Suppressor macrophage treated with lipopolysaccharide for 4 hours (primary cell): ENCODE measurements around the gene MAST4.

Experiments
- DNase-seq: peaks from one replicate; pipeline ENCODE4 v3.0.0-alpha.2; 2020

Gene MAST4

DNA sequence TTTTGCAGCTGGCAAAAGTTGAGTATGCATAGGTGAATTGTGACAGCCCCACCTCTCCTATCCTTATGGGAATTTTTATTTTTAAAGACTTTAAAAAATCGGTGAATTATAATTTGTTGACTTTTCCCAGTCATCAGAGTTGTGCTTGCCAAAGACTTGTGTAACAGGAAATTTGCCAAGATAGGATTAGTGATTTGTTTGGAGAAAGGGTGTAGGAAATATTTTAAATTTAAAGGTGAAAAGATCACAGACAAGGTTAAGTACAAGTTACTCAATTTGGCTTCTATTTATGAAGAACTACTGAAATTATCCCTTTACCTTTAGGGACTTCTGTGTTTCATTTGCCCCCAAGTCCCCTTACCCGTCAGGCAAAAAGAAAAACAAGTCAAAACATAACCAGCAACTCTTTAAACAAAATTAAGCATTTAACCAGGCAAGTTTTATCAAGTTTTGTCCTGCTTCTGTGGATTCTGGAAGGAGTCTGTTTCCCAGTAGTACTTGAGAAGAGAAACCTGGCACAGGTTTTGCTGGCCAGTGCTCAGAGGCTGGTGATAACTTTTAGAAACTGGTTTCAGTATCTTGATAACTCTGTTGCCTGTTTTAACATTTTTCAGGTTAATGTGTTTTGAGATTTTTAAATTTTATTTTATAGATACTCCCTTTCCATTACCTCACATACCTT lies 285.4 kb downstream of the MAST4 start:
- no peak for DNase-seq

DNA sequence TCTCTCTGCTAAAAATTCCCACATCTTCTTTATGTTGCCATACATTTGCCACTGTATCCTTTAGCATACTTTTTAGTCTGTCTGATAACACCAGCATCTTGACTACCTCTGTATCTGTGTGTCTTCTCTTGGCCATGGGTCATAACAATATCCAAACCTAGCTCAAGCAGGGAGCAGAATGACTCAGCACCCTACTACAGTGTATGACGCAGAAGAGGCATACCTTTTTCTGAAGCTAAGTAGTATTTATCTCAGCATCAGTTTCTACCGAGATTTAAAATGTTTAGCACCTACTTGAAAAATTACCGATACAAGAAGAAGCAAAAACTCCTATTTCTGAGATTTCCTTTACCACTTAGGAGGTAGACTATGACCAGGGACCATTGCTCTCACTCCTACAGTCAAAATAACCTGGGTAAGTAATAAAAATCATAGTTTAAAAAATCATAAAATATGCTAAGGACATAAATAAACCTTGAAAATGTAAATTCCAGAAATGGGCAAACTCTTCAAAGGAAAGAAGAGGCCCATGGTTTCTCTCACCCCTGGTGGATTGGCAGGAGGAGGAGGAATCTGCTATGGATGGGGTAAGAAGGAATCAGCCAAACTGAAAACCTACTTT lies 286.5 kb downstream of the MAST4 start:
- no peak for DNase-seq

DNA sequence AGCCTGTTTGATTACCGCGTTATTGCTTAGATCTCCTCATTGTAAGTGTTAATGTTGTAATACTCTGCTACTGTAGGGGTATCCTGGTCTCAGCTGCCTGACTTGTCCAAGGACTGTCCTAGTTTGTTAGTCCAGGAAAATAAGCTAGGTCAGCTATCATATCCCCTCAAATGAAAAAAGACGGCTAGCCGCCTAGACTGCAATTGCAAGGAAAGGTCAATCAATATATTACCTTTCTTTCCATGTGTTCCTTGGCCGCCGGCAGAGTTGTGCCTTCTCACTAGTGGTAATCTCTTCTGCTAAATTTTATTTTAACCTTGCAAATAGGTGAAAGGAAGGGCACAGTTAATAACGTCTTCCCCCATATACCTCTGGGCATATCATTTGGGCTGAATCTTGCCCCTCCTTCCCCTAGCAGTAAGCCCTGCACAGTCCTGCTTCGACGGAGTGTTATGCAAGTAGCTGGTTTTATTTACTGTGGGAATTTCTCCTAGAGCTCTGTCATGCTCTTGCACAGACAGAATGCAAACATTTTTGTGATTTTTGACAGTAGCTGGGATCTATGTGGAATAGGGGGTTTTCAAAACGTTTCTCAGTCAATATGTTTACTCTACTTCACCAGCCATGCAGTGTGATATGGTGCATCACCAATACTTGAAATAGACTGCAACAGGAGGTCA lies 288.5 kb downstream of the MAST4 start:
- no peak for DNase-seq

DNA sequence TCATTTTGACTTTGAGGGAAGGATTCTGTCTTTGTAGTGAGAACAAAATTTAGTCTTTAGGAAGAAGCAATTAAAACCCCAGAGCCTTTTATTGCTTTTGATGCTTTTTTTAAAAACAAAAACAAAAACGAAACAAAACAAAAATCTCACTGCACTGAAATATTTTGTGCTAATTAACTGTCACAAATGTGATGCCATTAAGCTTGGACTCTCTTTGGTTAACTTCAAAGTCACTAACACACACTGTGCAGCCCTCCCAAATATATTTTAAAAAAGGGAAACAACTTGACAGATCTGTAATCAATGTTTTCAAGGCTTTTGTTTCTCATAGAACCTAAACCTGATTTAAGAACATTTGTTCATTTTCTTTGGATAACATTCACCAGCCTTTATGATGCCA lies 290.7 kb downstream of the MAST4 start:
- no peak for DNase-seq

DNA sequence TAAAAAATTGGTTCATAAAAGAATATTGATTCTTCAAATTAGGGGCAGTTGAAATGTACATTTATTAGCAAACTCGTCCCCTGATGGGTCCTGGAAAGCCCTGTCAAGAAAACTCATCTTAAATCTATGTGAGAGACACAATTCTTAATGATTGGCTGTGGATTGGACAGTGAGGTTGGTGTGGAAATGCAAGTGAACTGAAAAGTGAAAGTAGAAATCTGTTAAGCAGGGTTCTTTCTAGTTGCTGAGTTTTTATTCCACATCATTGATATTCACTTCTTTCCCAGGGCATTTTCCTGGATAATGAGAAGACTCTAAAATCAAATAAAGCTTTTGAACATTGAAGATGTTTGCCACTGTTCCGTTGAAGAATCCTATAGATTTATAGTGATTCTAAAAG lies 292.4 kb downstream of the MAST4 start:
- no peak for DNase-seq

DNA sequence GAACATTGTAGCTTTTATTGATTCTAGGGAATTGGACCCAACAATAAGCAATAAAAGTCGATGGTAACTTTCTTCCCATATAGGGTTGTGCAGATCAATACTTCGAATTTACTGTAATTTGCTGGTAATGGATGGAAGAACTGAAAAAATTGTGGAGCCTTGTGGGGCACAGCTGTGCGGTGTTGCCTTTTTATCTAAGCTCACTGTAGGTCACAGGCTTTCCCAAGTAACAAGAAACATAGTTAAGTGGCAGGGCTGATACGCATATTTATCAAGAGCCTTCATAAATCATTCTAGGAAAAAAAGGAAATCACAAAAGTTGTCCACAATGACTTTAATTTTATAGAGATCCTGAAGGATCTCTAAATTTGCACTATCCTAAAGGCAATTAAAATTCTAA lies 292.9 kb downstream of the MAST4 start:
- DNase-seq, result no peak

DNA sequence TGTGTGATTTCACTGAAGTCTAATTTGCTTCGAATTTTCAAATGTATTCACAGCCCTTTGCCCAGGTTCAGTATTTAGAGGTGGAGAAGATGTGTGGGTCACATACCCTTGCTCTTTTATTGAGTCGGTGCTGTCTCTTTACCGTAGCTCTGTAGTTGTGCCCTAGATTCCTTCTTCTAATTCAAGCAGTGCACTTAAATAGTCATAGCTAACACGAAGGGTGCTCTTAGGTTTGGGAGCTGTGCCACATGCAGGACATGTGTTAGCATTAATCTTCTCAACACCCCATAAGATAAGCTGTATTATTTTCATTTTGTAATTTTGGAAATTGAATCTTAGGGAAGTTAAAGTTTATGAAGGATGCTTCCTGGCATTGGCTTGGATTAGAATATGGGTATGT lies 293.3 kb downstream of the MAST4 start:
- DNase-seq, result no peak

DNA sequence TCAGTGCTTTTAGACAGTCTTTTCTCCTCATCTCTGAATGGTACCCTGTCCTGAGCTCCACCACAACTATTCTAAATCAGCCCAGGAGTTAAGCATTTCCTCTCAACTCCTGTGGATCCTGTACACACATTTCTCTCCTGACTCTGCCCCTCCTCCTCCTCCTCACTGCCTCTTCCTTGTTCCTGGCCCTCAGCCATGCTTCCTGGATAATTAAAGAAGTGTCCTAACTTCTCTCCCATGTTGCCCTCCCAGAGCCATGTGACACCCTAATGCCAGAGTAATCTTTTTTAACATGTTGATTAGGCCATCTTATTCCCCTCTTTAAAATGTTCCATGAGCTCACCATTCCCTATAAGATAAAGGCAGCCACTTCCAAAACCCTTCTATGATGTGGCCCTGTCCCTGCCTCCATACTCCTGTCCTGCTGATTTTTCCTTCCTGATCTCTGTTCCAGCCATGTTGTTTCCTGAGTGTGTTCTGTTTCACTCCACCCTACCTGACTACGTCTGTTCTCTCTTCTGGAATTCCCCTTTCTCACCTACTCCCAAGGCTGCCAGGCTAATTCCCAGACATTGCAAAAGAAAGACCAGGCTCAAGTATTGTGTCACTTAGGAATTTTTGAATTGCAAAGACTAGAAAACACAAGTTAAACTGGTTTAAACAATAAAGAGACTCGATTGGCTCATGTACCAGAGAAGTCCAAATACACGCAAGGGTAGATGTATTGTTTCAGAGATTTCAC lies 295.2 kb downstream of the MAST4 start:
- DNase-seq, result no peak

DNA sequence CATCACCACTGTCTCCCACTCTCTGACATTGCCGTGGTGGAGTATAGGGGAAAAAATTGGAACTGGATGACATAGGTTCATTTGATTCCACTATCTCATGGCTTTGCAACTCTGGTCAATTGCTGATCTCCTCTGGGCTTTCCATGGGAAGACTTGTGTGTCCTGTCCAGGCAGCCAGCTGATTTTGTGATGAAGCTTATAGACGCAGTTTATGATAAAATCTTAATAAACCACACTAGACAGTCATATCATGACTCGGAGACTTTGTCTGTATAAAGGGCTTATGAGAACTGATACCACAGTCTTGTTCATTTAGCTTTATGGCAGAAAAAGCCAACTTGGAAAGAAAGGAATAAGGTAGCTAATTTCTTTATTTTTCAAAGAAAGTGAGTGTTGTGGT lies 296.5 kb downstream of the MAST4 start:
- no peak for DNase-seq

DNA sequence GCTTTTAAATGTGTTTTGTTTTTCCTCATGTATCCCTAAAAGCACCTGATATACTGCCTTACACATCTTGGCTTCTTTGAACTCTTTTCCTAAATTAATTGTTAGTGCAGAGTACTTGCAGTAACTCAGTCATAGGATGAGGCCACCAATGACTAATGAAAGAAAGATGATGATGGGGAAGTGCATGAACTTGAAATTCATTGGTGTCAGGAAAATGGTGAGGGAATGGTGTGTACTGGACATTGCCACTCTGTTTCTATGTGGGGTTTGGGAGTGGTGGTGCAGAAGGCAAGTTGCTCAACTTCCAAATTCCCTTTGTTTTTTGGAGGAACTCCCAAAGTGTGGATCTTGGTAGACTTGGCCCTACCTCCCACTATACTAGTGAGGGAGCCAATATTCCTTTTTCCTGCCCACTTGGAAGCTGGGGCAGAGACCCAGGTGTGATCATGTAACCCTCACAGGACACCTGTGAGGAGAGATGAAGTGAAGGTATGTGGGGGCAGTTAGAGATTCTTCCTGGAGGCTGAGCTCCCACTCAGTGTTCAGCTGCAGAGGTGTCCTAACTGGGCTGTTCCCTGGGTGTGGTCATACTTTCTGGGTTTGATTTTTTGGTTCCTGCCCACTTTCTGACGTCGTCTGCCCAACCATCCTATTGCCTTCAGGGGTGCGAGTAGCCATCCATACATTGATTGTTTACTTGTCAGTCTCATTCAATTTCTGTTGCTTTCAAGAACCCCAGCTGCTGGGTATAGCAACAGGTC lies 298.5 kb downstream of the MAST4 start:
- DNase-seq, result peak; percentile 27

DNA sequence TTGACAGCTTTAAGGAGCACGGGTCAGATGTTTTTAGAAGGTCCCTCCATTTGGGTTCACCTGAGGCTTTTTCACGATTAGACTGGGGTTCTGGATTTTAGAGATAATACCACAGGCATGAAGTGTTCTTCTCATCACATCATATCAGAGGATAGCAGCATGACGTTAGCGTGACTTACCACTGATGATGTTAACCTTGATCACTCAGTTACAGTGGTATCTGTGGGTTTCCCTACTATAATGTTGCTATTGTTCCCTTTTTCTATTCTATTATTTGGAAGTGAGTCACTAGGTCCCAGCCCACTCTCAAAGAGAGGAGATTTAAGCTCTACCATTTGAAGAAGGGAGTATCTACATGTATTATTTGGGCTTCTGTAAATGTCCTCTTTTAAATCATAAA lies 300.0 kb downstream of the MAST4 start:
- DNase-seq, result peak; percentile 50

DNA sequence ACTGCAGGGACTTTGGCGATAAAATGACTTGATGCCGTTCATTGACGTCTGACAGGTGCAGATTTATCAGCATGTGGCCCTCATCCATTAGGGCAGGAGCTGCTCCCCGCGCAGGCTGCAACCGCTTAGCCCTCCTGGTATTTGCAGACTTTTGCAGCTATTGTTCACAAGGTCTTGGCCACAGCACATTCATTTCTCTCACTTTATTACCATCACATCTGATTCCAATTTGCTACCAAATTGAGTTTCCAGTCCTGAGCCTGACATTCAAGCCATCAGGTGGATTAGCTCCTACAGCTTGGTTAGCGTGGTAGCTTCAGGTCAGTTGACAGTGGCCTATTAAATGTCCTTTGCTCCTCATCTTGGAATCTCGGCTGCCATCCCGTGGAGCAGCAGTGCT lies 301.2 kb downstream of the MAST4 start:
- DNase-seq, result no peak

DNA sequence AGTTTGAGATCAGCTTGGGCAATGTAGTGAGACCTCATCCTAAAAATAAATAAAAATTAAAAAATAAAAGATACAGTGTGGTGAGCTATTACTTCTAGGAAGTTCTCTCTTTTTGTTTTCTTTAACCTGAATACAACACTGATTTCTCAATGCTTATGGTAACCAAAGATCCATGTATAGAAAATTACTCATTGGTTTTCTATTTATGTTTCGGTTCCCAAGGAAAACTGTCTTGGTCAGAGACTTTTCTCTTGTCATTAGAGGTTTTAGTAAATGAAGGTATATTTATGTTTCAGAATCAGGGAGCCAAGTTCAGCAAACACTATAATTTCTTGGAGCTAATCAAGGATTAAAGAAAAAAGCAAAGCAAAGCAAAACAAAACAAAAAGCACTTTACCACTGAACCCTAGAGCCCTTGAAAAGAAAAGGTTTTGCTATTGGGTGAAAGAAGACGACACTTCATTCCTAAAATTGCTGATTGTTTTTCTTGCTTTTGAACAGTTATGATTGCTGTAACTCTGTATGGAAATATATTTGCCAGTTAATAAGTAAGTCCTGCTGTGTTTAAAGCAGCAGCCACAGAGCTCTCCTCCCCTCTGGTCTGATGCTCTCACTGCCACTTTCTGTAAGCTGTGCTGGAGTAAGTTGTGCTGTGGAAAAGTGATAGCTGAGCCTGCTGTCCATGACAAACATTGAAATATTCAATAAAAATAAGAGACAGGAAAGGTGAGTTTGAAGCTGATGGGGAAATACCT lies 302.2 kb downstream of the MAST4 start:
- DNase-seq, result no peak

DNA sequence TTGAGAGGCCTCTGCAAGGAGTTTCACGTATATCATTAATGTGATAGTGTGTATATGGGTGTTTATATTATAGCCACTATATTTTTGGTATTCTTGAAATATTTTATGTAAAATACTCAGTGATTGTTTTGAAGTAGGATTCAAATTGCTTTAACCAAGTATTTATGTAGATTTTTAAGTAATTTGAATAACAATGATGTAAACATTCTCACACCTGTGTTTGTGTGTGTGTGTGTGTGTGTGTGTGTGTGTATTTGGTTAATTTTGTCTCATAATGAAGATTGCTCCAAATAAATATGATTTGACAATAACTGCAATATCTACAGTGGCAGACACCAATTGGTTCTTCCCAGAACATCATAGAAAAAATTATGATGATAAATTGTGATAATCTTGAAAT lies 307.0 kb downstream of the MAST4 start:
- DNase-seq, result no peak

DNA sequence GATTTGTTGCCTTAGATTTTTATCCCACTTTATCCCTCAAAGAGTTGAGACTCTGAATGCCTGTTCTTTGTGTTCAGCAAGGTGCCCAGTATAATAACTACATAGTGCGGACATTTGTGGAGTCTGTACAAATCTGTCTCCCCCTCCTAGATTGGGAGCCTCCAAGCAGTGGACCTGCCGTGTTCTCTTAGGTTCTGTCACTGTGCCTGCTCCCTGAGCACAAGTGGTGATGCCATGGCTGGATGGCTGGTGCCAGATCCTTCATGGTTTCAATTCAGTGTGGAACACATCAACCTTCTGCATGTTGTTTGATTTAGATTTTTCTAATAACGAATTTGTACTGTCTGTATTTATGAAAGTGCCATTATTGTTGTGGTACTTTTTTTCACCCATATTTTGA lies 307.5 kb downstream of the MAST4 start:
- DNase-seq, result no peak

DNA sequence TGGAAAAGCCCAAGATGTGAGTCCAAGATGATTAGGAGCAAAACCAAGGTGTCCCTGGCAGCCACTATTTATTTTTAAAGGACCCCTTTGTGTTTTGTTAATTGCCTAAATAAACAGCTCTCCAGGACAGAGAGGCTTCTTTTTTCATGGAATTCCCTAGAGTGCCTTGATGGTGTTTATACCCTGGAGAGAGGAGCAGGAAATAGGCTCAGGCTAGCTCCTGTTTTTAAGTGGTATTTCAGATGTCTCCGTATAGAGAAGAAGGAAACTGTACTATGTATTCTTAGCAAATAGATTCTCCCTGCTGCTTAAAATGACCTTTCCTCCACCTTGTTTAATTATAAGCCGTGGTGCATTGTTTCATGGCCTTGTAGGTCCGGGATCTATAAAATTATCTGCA lies 308.0 kb downstream of the MAST4 start:
- DNase-seq, result no peak

DNA sequence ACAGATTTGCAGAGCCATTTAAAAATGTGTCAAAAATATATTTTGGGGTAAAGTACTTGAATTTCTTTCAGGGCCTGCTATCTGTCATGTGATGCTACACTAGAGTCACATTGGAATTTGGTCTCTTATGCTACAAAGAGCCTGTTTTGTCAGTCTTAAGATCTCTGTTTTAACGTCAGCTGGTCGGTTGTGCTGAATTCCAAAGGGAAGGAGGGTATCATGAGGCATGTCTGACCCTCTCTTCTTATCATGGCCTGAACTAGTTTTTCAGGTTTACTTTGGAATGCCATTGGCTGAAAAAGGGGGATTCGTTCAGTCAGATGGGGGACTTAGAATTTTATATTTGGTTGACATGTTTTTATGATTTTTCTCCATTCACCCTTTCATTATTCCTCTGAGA lies 309.8 kb downstream of the MAST4 start:
- no peak for DNase-seq

DNA sequence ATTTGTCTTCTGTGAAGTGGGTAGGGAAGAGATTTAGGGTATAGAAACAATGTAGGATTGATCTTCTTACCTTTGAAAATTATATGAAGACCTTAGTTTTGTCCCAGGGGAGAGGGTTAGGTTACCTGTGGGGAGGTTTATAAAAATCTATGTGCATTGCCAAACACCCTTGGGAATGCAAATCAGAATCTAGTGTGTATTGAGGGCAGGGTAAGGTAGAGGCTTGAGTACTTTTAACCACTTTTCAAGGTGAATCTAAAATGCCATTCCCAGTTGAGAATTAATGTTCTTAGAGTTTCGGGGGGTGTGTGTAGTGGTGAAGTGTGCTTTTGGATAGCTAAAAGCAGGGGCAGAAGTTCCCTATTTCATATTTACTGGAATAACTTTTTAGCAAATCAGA lies 312.0 kb downstream of the MAST4 start:
- DNase-seq, result no peak

DNA sequence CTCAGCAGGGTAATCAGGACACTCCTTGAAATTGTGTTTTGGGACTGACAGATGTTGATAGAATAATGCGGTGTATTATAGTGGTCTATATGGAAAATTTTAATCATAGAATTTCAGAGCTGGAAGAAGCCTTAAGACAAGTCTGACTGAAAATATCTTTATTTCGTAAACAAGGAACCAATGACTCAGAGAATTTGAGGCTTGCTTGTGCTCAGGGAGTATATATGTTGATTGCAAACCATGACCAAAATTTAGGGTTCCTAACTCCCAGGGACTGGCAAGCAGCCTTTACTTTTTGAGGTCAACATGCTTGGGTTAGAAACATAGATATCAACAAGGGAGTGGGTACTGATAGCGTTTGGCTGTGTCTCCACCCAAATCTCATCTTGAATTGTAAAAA lies 313.2 kb downstream of the MAST4 start:
- DNase-seq, result no peak

DNA sequence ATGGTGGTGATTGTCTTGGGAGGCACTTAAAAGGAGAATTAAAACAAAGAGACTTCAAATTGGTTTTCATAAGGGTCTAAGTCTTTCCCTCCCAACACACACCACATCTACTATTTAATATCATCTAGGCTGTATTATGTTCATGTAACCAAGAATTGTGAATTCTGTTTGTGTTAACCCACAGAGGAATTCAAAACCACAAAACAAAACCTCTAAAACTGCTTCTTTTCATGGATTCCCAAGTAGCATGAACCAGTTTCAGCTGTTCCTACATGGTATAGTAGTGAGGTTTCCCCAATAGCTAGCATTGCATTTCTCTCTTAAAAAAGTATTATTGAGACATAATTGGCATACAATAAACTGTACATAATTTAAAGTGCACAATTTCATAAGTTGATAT lies 316.6 kb downstream of the MAST4 start:
- no peak for DNase-seq

DNA sequence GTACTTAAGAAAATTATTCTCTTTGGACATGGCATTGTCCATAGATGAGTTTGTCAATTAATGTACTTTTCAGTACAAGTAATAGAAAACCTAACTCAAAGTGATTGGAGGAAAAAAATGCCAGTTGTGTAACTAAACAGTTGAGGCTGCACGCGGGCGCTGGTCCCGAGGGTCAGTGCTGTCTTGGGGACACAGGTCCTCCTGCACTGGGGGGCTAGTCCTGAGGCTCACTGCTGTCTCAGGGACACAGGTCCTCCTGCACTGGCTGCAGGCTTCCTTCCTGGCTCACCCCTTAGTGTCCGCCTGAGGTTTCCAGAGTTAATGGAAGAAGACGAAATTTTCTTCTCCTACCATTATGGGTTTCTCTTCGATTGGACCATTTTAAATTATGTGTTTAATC lies 319.3 kb downstream of the MAST4 start:
- no peak for DNase-seq

DNA sequence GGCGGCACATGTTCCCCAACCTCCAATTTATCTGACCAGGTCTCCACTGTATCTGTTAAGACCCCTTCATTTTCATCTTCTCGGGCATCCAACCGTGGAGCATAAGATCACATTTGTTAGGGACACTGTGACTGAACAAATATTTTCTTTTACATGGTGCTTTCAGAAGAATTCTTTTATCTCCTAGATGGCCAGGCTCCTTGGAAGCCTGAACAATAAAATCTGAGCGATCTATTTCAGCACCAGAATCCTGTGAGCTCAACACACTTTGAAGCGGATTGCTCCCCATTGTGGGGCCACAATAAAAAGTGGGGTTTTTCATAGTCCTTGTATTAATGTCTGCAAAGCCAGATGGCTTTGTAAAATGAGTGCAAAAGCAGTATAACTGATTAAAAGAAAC lies 326.7 kb downstream of the MAST4 start:
- no peak for DNase-seq
